HCEC 1CT (cell line): ENCODE results near the gene GOLGA6B.
"Not testable (repeated sequence)": the region's sequence is repeated elsewhere in the genome, so short reads cannot be mapped to it uniquely, and the experiment has no call there.

Experiments
- DNase-seq: peaks from one replicate; pipeline ENCODE4 v3.0.0-alpha.2; 2017

The GOLGA6B gene

GRCh38 chr15:72654397-72654796 is at the start of gene GOLGA6B:
Gene GOLGA6B (plus strand): TSS chr15:72654697. CDS start chr15:72654738, 41 bp downstream.
- not testable (repeated sequence) for DNase-seq

- peak; percentile 14 for DNase-seq
Measured at GRCh38 chr15:72604794-72605193, 49.7 kb upstream of the GOLGA6B start.

- not testable (repeated sequence) for DNase-seq
Measured at GRCh38 chr15:72608084-72608483, 46.4 kb upstream of the GOLGA6B start.

- DNase-seq: no peak
Measured at GRCh38 chr15:72609862-72610261, 44.6 kb upstream of the GOLGA6B start.

- not testable (repeated sequence) for DNase-seq
Measured at GRCh38 chr15:72612324-72612723, 42.2 kb upstream of the GOLGA6B start.

GRCh38 chr15:72614810-72615532 is 39.5 kb upstream of the GOLGA6B start:
- no peak for DNase-seq

- not testable (repeated sequence) for DNase-seq
Measured at GRCh38 chr15:72615533-72616233, 38.8 kb upstream of the GOLGA6B start.

- no peak for DNase-seq
Measured at GRCh38 chr15:72616491-72617210, 37.8 kb upstream of the GOLGA6B start.

GRCh38 chr15:72623854-72624253 is 30.6 kb upstream of the GOLGA6B start:
- DNase-seq: not testable (repeated sequence)

GRCh38 chr15:72626153-72626552 is 28.3 kb upstream of the GOLGA6B start:
- DNase-seq: not testable (repeated sequence)

GRCh38 chr15:72628249-72629067 is 26.0 kb upstream of the GOLGA6B start:
- not testable (repeated sequence) for DNase-seq

GRCh38 chr15:72629068-72629570 is 25.4 kb upstream of the GOLGA6B start:
- DNase-seq: not testable (repeated sequence)

GRCh38 chr15:72636519-72637282 is 17.8 kb upstream of the GOLGA6B start:
- peak; percentile 49 for DNase-seq

GRCh38 chr15:72639759-72640483 is 14.6 kb upstream of the GOLGA6B start:
- not testable (repeated sequence) for DNase-seq

GRCh38 chr15:72642271-72642670 is 12.2 kb upstream of the GOLGA6B start:
- DNase-seq: not testable (repeated sequence)

- DNase-seq: not testable (repeated sequence)
Measured at GRCh38 chr15:72648631-72649253, 5.8 kb upstream of the GOLGA6B start.

- DNase-seq: not testable (repeated sequence)
Measured at GRCh38 chr15:72656014-72656413, 1.5 kb downstream of the GOLGA6B start.

GRCh38 chr15:72661081-72661480 is 6.6 kb downstream of the GOLGA6B start:
- DNase-seq: not testable (repeated sequence)

- DNase-seq: not testable (repeated sequence)
Measured at GRCh38 chr15:72663931-72664330, 9.4 kb downstream of the GOLGA6B start.

- not testable (repeated sequence) for DNase-seq
Measured at GRCh38 chr15:72665706-72666105, 11.2 kb downstream of the GOLGA6B start.
